Heart right ventricle (tissue), 16 donors: ENCODE results near the gene CCDC182. TPM values are rescaled to one million over a fixed set of nuclear protein-coding genes. Genes with fewer than 3 reads are reported as not detected.
A peak's percentile ranks its signal among the peaks of the same experiment; 100 is the strongest.

ENCODE experiments used
- ATAC-seq, 8 donors: fragments of 200-7000 bp; cut with Tn5 transposase; one replicate each; pipeline ENCODE4 v1.9.1; 2020; ENCODE audit warnings: mild to moderate bottlenecking in 8 of 8, moderate library complexity in 8 of 8, moderate number of reproducible peaks in 1 of 8
- DNase-seq, 2 donors: peaks; one replicate each; pipeline ENCODE4 v3.0.0-alpha.2; 2020
- H3K27ac ChIP-seq, 10 donors: fragments of 200-600 bp; sonication (generic) in 2 of 10; one replicate each; pipeline versions ENCODE4 v1.5.0 to v1.8.0; 2020 to 2022; ENCODE audit warnings: mild to moderate bottlenecking in 3 of 10
- H3K27me3 ChIP-seq, 7 donors: fragments of 200-600 bp; one replicate each; pipeline ENCODE4 v1.8.0; 2021 to 2022; ENCODE audit warnings: mild to moderate bottlenecking in 2 of 7
- H3K36me3 ChIP-seq, 9 donors: fragments of 200-600 bp; sonication (generic) in 1 of 9; one replicate each; pipeline versions ENCODE4 v1.5.0 to v1.8.0; 2020 to 2022; ENCODE audit warnings: mild to moderate bottlenecking in 2 of 9
- H3K4me1 ChIP-seq, 9 donors: fragments of 200-600 bp; sonication (generic) in 1 of 9; one replicate each; pipeline versions ENCODE4 v1.5.0 to v1.8.0; 2020 to 2022; ENCODE audit warnings: mild to moderate bottlenecking in 4 of 9
- H3K4me3 ChIP-seq, 10 donors: fragments of 200-600 bp; sonication (generic) in 2 of 10; one replicate each; pipeline versions ENCODE4 v1.5.0 to v1.8.0; 2020 to 2022; ENCODE audit warnings: mild to moderate bottlenecking in 7 of 10, moderate library complexity in 2 of 10
- H3K9me3 ChIP-seq, 11 donors: fragments of 200-600 bp in 10 of 11; sonication (generic) in 2 of 11; one replicate each; pipeline versions ENCODE4 v1.5.0 to v1.8.0; 2013 to 2022; ENCODE audit warnings: mild to moderate bottlenecking in 2 of 11, control low read depth in 1 of 11, moderate library complexity in 1 of 11
- WGBS, 2 donors: extraction: QIAGEN DNeasy Blood & Tissue Kit; methylation state at CpG; one replicate each; pipeline ENCODE4 v1.1.7; 2013; ENCODE audit warnings: inconsistent platforms in 1 of 2; 5-methylcytosine and 5-hydroxymethylcytosine counted together
- intact Hi-C, 10 donors: fragments of 100-400 bp; cut with DNase I; formaldehyde crosslinking; loops; one replicate each; pipeline versions ENCODE4 v1.11.1 to v1.14.2; 2022
- long read RNA-seq, 3 donors: library from polyadenylated mRNA; unstranded; transcript quantifications; one replicate each; pipeline ENCODE4 v2.0.0, GENCODE V29; 2020 to 2021
- polyA plus RNA-seq, 2 donors: library from polyadenylated mRNA; stranded (reverse); fragments of 200-250 nt; gene quantifications; one replicate each; pipeline ENCODE4 v1.2.3, GENCODE V29; 2013
- total RNA-seq, 10 donors: library from RNA; stranded (reverse); fragmentation: NEBNext Ultra II Directional in 3 of 10; extraction: Animal tissue kit (Norgen Biotek cat#: 25700) in 3 of 10; gene quantifications; one replicate each; pipeline versions ENCODE4 v1.2.1 to v1.2.4, GENCODE V29; 2021 to 2023
- TF ChIP-seq, protein P1 (sequence below), 9 donors: fragments of 200-600 bp; sonication (generic) in 2 of 9; IDR thresholded peaks; one replicate each; pipeline versions ENCODE4 v1.5.0 to v1.8.0; 2021 to 2022; ENCODE audit warnings: antibody characterized with exemption in 9 of 9, mild to moderate bottlenecking in 5 of 9, moderate library complexity in 1 of 9
- donor health status: Arrhythmogenic right ventricular cardiomyopathy.
- donor health status: ischemic (EF 13 %, LVEDD 7.1; RV severe dilation, severe dysfunction).
- donor health status: healthy with polysubstance abuse.
- donor health status: DM: no; HTN: yes; CAD: no.
- donor health status: DM: no; HTN: no; CAD: no.
- donor health status: ischemic (EF 25% LVEDD 6.9; RV normal size, moderate dysfunction).
- donor health status: ischemic (EF 25% LVEDD 5.7; RV mildly dilated, moderate dysfunction).
- donor health status: healthy.
- donor health status: DM: yes; HTN: yes; CAD: no.
- donor health status: Ischemic cardiomyopathy.
- donor health status: ischemic (EF 35%, LVEDD 5.7; RV mildly dilated, moderate dysfunction).
- donor health status: nonischemic (EF 11% LVEDD 7.7; RV severe dilation, severe dysfunction).
- donor health status: DM: yes; HTN: yes; CAD: no.
- donor health status: PGD.
- donor health status: ischemic (EF 29% LVEDD 5.4; RV normal size, mild dysfunction).
- donor health status: nonischemic (EF 23%, LVEDD 6.1; RV moderate dilation, normal function).

Gene CCDC182
- total RNA-seq (not detected), polyA plus RNA-seq (not detected)
- long read RNA-seq, donor 1 = 0 reads
- long read RNA-seq, donor 2 = 0 reads
- long read RNA-seq, donor 3 = 0 reads

DNA sequence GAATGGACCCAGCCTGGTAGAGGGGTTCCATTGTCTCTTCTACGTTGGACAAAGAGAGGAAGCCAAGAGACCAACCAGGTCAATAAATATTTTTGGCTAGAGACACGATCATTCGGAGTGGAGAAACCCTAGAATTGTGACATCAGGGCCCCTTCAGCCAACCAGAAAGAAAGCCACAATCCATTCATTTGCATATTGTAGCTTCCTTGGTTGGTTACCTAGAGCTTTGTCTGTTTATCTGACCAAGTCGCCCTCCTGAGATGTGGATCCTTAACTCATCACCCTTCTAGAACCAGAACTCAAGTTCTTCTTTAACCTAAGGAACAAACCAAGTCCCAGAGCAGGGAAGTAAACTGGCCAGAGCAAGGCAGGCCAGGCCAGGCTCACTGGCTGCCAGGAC, at the start of gene CCDC182:
CCDC182 (minus strand) TSS at position 58 of the 400 bp plus-strand sequence; CDS start at position 31, 27 bp downstream.
- no peaks in the 10 kb centered on the region for H3K9me3 ChIP-seq
- ATAC-seq = no peak
- peaks cover 0 to 1% (median 0%) of the 10 kb centered on the region in 9 donors for H3K4me1 ChIP-seq
- 75 to 78% methylated on average over 4 of the region's 4 CpGs for WGBS, 2 donors
- no peaks in the 10 kb centered on the region for H3K36me3 ChIP-seq
- H3K4me3 ChIP-seq = no peak within 1 kb of the TSS
- H3K27ac ChIP-seq = no peak within 1 kb of the TSS
- TF ChIP-seq, protein P1, sequence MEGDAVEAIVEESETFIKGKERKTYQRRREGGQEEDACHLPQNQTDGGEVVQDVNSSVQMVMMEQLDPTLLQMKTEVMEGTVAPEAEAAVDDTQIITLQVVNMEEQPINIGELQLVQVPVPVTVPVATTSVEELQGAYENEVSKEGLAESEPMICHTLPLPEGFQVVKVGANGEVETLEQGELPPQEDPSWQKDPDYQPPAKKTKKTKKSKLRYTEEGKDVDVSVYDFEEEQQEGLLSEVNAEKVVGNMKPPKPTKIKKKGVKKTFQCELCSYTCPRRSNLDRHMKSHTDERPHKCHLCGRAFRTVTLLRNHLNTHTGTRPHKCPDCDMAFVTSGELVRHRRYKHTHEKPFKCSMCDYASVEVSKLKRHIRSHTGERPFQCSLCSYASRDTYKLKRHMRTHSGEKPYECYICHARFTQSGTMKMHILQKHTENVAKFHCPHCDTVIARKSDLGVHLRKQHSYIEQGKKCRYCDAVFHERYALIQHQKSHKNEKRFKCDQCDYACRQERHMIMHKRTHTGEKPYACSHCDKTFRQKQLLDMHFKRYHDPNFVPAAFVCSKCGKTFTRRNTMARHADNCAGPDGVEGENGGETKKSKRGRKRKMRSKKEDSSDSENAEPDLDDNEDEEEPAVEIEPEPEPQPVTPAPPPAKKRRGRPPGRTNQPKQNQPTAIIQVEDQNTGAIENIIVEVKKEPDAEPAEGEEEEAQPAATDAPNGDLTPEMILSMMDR (IDR thresholded peaks at IDR 0.05) = no peak
- intact Hi-C loops = loop anchor here in 9 of 10 donors (5.0 to 10.0 kb wide), 10 partner anchors 37 to 620 kb away; no protein-coding TSS in a partner anchor
- peaks cover 0 to 7% (median 0%) of the 10 kb centered on the region in 7 donors for H3K27me3 ChIP-seq
- no peak for DNase-seq

DNA sequence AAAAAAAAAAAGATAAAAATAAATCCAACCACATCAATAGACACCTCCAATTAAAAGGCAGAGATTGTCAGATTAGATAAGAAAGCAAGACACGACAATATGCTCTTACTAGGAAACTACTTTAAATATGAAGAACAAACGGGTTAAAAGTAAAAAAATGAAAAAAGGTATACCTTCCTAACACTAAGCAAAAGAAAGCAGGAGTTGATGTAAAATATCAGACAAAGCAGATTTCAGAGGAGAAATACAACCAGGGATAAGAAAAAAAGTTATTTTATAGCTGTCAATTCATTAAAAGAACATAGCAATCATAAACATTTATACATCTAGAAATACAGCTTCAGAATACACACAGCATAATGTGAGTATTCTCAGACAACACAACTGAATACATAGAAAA, 49.7 kb upstream of the CCDC182 start:
- intact Hi-C loops = no loop called here
- Histone ChIP-seq H3K27me3 (peaks cover 0 to 7% (median 0%) of the 10 kb centered on the region in 7 donors), H3K36me3 (no peaks in the 10 kb centered on the region), H3K4me3 (no peak overlapping the region), H3K27ac (no peak overlapping the region), H3K4me1 (no peaks in the 10 kb centered on the region), H3K9me3 (no peaks in the 10 kb centered on the region)
- no peak for DNase-seq
- WGBS, 2 donors = 65 to 78% methylated on average over 2 of the region's 2 CpGs
- TF ChIP-seq, protein P1 (IDR thresholded peaks at IDR 0.05) = no peak
- ATAC-seq = no peak

DNA sequence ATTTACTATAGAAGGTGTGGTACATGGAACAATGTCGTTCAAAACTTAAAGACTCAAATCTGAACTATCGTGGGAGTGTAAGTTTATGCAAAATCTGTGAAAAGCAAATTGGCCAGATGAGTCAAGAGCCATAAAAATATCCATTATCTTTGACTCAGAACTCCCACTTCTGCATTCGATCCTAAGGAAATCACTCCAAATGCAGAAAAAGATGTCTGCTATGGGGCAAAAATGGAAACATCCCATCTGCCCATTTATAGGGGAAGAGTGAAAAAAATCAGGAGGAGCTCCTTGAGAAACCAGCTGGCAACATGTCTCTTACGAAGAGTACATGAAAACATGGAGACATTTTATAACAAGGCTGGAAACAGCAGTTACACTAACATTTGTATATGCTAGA, 43.6 kb upstream of the CCDC182 start:
- peaks cover 0 to 20% (median 0%) of the 10 kb centered on the region in 7 donors for H3K27me3 ChIP-seq
- WGBS, 2 donors = 71 to 75% methylated on average over 4 of the region's 4 CpGs
- intact Hi-C loops = no loop called here
- H3K4me3 ChIP-seq = no peak overlapping the region
- TF ChIP-seq, protein P1 (IDR thresholded peaks at IDR 0.05) = no peak
- H3K4me1 ChIP-seq = peaks cover 0 to 19% (median 4%) of the 10 kb centered on the region in 9 donors
- H3K36me3 ChIP-seq = no peaks in the 10 kb centered on the region
- no peak for ATAC-seq
- H3K27ac ChIP-seq = no peak overlapping the region
- no peaks in the 10 kb centered on the region for H3K9me3 ChIP-seq
- DNase-seq = no peak

DNA sequence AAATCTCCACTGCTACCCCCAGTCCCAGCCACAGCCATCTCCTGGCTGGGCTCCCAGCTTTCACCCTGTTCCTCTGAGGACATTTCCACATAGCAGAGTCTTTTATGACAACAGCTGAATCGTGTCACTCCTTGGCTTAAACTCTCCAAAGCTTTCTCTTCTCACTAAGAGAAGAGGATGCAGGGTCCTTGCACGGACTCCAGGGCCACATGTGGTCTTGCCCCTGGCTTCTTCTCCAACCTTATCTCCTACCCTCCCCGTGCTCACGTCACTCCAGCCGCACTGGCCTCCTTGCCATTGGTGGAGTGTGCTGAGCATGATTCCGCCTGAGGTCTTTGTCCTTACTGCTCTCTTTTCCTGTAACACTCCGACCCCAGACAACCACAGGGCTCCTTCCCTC, 39.9 kb upstream of the CCDC182 start:
- Histone ChIP-seq H3K27ac (peak overlapping the region in 5 of 10 donors; percentile 24 to 53 (median 35)), H3K9me3 (no peaks in the 10 kb centered on the region), H3K36me3 (no peaks in the 10 kb centered on the region), H3K4me1 (peaks cover 6 to 47% (median 24%) of the 10 kb centered on the region in 9 donors), H3K27me3 (peaks cover 0 to 16% (median 0%) of the 10 kb centered on the region in 7 donors), H3K4me3 (no peak overlapping the region)
- DNase-seq = peak; percentile 62 to 67
- intact Hi-C loops = loop anchor here in 1 of 10 donors (1.0 kb wide), 1 partner anchor 22 kb away; no protein-coding TSS in a partner anchor
- peak; percentile 30 to 79 (median 68) for ATAC-seq
- TF ChIP-seq, protein P1 (IDR thresholded peaks at IDR 0.05) = no peak
- 59% methylated on average over 7 of the region's 7 CpGs for WGBS, 2 donors
